ENCODE results near the gene AKAP6.

The AKAP6 gene

DNA sequence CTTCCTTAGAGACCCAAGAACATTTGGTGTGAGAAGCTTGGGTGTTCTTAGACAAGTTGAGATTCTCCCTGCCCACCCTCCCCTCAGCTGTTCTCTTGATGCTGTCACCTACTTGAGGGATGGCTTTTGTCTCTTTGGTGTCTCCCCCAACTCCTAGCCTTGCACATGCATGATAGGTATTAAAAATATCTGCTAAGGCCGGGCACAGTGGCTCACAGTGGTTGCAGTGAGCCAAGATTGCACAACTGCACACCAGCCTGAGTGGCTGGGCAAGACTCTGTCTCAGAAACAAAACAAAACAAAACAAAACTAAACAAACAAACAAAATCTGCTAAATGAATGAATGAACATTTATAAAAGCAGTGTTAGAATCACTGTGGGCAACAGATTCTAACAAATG, 261.1 kb downstream of the AKAP6 start:
- no peak for DNase-seq

DNA sequence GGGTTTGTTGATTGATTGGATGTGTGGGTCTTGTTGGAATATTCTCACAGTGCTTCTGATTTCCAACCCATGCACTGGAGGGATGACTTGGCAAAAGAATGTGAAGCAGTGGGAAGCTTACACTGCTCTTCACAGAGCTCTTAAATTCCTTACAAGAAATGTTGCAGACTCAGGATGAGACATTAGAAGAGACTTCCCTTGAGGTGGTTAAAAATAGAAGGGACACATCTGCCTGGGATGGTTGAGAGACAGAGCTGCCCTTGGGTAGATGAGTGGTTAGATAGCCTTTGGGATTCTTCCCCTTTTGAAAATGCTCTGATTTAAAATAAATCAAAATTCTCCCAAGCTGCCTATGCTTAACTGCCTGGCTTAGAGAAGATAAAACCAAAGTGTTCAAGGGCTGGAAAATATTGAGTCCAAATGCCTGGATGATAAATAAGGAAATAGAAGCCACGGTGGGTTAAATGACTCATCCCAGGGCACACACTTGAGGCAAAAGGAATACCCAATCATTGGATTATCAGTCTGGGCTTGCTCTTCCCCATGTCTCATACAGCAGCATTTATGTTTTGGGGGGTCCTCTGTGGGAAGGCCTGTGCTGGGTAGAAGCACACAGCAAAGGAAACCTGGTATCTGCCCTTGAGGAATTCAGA, 264.3 kb downstream of the AKAP6 start:
- DNase-seq = no peak

DNA sequence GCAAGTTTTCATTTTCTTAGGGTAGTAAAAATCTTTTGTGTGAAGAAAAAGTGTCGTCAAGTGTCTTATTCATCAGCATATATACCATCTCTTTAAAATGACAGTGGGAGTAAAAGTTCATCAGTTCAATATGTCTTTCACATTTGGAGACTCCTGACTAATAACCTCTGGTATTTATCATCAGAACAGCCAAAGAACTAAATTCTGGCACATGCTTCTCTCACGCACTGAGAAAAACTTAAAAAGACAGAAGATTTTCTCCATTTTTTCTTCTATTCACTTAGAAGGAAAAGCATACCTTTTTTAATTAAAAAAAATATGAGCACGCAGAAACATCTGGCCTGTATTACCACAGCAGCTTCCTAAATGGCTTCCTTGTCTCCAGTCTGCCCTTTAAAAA, 265.7 kb downstream of the AKAP6 start:
- DNase-seq = no peak

DNA sequence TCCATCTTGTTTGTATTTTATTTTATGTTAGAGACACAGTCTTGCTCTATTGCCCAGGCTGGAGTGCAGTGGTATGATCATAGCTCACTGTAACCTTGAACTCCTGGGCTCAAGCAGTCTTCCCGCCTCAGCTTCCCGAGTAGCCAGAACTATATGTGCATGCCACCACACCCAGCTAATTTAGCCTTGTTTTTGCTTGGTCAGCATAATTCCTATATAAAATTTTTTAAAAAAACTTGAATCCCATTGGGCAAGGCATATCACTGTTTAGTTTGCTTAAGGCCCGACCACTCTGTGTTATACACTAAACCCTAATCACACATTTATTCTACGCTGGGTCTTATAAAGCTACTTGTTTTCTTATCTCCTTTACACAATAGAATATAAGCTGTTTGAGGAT, 266.4 kb downstream of the AKAP6 start:
- DNase-seq = no peak

DNA sequence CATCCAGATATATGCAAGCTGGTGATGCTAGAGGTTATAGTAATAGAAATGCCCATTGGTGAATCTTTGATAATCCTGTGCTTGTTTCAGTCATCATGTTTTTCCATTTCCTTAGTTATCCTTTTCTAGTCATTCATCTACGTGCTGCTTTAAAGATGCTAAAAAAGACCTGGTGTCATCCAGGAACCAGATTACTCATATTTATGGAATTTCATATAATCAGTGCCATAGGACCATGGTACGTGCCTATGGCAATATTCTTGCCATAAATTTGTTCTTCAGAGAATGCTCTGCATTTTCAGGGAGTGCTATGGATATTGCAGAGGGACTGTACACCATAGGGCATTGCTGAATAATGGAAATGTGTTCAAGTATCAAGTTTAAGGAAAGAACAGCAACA, 267.3 kb downstream of the AKAP6 start:
- no peak for DNase-seq

DNA sequence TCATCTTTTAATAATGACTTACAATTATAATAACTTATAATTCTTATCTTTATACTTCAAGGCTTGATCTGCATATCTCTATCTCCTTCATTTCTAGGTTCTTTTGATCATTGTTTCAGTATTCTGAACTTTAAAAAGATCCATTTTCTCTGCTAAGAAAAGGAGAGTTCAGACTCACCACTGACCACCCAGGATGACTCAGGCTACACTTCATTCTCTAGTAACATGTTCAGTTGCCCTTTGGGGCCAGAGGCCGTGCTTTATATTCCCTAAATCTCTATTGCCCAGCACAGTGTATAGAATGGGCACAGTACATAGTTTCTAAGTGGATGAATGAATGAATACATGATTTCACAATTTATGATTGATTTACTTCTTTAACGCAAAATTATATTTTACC, 268.7 kb downstream of the AKAP6 start:
- no peak for DNase-seq

DNA sequence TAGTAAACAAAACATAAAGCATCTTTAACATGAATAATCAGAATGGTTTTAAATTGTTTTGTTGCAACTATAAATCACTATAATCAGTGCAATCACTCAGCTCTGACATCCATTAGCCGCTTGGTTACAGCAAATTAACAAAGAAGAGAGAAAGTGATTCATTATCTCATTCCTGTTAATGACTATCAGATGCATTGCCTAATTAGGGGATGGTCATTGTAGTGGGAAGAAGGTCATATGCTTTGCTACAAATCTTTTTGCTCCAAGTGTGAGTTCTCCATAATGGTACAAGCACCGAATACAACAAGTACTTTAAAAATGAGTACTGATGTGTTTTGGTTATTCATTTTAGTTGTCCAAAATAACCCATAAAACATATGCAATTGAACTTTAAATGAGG, 272.0 kb downstream of the AKAP6 start:
- no peak for DNase-seq

DNA sequence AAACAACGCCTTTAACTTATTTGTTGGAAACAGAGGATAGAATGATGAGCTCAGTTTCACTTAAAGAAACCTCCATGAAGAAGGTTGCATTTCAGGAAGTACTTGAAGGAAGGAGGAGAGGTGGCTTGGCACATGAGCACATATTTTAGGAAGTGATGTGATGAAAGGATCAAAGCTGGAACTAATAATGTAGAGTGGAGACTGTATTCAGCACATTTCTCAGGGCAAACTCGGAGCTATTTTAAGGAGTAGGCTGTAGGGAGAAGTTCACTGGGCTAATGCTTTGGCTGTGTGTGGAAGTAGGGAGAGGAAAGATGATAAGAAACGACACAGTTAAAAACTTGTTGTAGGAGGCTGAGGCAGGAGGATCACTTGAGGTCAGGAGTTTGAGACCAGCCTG, 272.8 kb downstream of the AKAP6 start:
- DNase-seq = no peak

DNA sequence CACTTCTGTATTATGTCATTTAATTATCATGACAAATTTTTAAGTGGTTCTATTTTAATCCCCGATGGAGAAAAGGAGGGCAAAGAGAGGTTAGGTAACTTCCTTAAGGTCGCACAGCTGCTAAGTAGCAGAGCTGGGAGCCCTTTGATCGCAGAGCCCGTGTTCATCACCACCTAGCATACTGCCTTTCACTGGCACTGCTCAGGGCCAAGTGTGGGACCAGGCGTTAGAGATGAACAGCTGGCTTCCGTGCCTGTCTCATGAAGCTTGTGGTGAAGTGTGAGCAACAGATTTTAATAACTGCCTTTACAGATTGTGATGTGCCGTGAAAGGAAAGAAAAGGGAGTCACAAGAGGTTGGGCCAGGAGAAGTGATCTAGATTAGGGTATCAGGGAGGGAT, 273.6 kb downstream of the AKAP6 start:
- no peak for DNase-seq

DNA sequence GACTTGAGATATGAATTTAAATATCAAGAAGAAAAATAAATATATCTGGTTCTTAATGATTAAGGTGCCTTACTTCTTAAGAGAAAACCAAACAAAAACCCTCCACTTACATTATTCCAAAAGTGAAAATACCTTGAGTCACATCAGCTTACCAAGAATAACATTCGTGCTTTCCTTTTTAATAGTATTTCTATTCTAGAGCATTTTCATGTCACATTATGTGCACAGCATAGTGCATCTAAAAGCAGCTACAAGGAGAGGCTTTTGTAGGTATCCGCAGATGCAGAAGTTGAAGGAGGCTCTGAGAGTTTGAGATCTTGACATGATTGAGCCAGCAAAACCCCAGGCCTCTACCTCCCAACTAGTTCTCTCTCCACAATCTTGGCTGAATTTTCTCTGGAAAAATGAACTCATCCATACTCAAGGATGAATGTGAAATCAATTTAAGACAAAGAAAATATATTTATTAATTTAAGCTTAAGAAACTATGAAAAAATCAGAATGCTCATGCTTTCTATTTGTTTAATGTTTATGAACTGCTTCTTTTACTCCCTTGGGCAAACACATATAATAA, 275.0 kb downstream of the AKAP6 start:
- DNase-seq = no peak

DNA sequence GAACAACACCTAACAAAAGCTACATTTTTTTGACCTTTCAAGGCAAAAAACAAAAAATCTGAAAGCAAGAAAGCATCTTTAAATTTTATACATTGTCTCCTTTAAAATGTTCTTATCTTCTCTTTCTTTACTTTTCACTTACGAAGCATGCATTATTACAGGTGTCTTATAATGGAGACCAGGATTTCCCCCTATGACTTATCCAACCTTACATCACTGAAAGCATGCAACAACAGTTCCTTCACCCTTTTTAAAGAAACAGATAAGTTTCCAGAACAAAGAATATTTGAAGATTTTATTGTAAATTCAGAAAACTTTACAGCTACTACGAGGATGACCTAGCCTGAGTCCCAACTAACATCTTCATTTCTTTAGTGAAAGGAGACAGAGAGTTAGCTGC, 277.2 kb downstream of the AKAP6 start:
- DNase-seq = no peak

DNA sequence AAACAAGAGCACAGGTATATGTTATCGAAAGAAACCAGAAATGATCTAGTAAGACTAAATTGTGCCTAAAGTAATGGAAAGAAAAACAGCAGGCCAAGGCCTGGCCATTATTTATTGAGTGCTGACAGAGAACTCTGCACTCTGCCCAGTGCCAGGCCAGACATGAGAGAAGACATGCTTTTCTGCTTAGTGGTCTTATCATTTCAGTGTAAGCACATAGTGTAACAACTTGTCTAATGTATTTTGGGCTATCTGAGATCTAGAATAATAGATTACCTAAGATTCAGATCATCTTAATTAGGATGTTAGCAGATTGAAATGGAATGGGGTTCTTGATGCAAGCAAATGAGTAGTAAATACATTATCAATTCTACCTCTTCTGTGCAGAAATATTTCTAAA, 278.3 kb downstream of the AKAP6 start:
- no peak for DNase-seq

DNA sequence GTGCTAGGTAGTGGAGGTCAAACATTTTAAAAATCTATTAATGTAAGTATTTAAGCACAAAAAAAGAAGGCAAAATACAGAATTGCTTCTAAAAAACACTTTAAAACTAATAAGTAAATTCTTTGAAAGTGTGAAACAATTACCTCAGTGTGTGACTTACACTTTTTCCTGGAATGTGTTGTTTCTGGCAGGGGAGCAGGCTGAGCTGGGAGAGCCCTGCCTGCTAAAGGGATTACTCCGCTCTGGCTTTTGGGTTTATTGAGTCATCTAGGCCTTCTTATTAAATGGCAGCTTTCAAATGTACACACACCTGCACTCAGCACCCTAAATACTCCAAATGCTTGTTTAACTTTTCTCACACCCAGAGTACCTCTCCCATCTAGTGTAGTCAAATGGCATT, 279.8 kb downstream of the AKAP6 start:
- DNase-seq = no peak

DNA sequence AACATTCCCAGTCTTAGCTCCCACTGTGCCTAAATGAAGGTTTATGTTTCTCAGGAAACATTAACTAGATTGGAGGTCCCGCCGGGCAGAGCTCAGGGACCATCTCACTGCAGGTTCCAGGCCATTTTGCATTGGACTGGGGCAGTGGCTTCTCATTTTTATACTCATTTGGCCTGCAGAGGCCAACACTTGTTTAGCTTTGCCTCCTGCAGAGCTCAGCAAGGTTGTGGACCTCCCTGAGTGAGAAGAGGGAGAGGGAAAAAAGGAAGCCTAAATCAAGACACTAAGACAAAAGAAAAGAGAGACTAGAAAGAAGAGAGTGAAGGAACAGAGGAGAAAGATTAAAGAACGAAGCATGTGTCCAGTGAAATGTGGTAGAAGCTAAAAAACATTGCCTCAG, 280.3 kb downstream of the AKAP6 start:
- no peak for DNase-seq

DNA sequence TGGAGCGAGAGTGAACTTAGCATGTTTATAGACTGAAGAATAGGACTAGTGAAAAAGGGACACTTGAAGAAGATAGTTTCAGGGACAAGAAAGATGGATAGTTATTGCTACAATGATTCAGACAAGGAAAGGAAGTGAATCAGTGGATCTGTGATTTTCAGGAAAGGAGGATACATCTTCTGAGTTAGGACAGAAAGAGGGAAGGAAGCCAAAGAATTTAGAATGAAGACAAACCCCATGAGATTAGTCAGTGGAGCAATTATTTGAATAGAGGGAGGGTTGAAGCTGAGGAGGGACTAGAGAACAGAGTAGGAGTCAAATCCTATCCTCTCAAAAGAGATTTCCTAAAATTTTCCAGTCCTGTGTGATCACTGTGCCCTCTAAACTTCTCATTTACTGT, 282.7 kb downstream of the AKAP6 start:
- no peak for DNase-seq

DNA sequence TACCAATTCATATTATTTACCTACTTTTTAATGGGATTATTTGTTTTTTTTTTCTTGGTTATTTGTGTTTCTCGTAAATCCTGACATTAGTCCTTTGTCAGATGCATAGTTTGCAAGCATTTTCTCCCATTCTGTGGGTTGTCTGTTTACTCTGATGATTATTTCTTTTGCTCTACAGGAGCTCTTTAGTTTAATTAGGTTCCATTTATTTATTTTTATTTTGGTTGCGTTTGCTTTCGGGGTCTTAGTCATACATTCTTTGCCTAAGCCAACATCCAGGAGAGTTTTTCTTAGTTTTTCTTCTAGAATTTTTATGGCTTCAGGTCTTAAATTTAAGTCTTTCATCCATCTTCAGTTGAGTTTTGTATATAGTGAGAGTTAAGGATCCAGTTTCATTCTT, 289.9 kb downstream of the AKAP6 start:
- DNase-seq = no peak

DNA sequence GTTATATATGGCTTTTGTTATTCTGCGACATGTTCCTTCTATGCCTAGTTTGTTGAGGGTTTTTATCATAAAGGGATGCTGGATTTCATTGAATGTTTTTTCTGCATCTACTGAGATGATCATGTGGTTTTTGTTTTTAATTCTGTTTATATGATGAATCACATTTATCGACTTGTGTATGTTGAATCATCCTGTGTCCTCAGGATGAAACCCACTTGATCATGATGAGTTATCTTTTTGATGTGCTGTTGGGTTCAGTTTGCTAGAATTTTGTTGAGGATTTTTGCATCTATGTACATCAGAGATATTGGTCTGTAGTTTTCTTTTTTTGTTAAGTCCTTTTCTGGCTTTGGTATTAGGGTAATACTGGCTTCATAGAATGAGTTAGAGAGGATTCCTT, 291.2 kb downstream of the AKAP6 start:
- no peak for DNase-seq

DNA sequence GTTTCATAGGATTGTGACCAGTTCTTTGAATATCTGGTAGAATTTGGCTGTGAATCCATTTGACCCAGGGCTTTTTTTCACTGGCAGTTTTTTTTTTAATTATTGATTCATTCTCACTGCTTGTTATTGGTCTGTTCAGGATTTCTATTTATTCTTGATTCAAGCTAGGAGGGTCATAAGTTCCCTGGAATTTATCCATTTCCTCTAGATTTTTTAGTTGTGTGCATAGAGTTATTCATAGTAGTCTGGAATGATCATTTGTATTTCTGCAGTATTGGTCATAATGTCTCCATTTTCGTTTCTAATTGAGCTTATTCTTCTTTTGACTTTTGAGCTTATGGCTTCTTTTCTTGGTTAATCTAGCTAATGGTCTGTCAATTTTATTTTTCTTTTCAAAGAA, 291.6 kb downstream of the AKAP6 start:
- no peak for DNase-seq

DNA sequence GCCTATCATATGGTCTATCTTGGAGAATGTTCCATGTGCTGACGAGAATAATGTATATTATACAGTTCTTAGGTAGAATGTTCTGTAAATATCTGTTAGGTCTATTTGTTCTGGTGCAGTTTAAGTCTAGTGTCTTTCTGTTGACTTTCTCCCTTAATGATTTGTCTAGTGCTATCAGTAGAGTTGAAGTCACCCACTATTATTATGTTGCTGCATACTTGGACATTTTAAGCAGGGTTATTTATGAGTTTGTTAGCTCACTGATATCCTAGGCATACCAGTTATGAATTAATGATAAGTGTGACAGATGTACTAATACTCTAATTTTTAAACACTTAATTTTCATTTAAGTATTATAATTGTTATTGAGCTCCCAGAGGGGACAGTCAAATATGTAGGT, 292.5 kb downstream of the AKAP6 start:
- DNase-seq = no peak

DNA sequence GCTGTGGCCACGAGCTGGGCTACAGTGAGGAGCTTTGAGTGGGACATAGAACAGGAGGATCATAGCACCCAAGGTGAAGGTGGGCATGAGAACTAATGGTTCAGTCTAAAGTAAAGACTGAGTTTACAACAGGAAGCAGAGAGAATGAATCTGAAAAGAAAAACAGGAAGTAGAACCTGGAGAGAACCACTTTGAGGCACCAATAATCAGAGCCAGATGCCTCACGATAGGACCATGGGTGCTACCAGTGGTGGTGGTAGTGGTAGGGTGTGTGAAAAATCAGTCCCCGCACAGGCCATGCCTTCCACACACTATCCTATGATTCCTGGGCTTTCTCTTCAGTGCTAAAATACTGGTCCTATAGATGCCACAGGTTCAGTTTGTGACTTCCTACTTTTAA, 293.6 kb downstream of the AKAP6 start:
- no peak for DNase-seq

DNA sequence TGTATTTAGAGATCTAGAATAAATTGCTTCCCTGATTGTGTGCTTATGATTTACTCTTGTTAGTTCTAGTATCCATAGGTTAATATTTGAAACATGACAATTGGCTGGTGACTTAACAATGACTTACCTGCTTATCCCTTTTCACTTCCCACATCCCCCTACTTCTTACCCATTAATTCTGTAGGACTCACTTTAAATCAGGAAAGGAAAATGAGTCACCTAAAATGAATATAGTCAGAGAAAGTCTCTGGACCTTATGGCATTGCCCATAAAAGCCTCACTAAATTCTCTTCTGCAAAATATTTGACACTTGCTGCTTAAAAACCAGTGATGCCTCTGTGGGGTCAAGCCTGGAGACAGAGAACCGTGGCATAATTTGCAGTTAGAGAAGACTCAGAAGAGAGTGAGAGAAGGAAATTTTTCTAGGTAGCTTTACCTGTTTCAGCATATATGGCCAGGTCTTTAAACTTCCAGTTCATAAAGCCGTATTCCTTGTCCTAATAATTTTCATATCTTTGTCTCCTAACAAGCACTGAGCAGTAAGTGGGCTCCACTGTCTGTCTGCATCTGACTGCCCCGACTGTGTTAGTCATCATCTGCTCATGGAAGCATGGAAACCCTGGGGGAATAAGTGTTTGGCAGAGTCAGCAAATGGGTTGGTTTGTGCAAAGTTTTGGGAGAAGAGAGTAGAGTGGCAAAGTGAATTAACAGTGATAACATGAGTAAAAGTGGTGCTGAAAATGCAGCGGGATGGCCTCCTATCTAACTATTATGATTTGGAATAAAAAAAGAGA, 294.4 kb downstream of the AKAP6 start:
- no peak for DNase-seq

DNA sequence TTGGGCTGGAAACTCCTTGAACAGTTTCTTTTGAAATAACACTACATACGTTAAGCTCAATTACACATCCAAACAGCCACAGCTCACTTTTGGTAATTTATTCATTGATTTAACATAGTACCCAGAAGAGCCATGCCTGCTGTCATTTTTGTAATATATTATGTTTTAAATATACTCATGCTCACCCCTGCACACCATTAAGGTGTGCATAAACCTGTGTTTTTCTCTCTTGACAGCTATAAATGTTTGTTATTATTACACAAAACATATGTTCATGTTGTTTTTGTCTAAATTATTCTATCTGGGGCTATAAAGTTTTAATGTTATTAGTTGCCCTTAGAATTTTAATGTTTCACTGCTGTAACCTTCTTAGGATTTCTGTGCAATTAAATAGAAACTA, 296.1 kb downstream of the AKAP6 start:
- no peak for DNase-seq

DNA sequence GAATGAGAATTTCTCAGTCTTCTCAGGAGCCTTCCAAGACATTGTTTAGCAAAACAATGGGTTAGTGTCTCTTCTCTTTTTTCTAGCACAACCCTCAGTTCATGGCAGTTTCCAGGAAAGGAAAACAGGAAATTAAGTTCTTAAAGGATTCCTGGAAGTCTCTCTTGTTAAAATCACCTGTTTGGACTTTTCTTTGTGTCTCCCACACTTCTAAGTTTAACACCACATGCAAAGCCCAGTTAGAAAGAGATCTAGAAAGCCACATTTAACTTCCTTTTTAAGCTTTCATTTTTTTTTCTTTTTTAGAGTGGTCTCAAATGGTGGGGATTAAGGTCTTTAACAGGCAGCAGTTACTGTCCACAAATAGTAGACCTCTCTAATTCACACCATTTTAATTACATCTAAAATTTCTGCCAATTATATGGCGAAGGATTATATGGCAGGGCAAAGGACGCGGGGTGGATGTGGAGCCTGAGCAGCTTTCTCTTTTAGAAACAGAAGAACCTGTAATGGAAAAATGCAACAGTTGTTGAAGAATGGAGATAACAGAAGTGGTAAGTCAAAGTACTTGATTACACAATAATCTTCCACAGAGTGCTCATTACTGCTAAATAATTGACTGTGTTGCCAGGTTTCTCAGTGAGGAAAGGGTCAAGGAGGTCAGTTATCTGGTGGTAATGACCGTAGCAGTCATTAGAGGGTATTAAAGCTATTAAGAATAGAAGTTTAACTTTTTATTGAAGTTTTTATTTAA, 298.6 kb downstream of the AKAP6 start:
- no peak for DNase-seq

DNA sequence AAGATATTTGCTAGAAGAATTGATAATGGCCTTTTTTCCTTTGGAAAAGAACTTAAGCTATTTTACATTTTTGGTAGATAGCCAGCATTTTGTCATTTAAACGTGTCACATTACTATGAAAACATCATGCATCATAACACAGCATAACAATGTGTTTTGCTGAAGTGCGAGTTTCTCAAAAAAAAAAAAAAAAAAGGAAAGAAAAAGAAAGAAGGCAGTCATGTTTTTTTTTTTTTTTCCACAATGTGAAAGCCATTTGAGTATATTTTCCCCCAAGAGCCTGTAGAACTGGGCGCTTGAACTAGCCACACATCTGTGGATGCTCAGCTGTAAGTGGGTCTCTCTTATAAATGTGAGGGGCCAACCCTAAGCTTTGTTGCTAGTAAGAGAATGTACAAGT, 300.1 kb downstream of the AKAP6 start:
- no peak for DNase-seq

Measured in stimulated activated CD4-positive, alpha-beta T cell treated with anti-CD3 and anti-CD28 coated beads, Interleukin-15, amount 100 ng/mL, for 24 hours (primary cell).